Astrocyte (in vitro differentiated cells and primary cell): ENCODE data around the gene SARDH.

Experiments
- EZH2 ChIP-seq: IDR thresholded peaks from 2 replicates; pipeline ENCODE4 v1.6.1; 2012; ENCODE audit warnings: mild to moderate bottlenecking, low read length, inconsistent platforms; ENCODE audit not compliant: insufficient read depth
- TF ChIP-seq, protein P1 (sequence below): IDR thresholded peaks from 2 replicates; pipeline ENCODE4 v1.5.1; 2011; ENCODE audit warnings: low read depth, mild to moderate bottlenecking, inconsistent platforms, low read length, moderate library complexity; ENCODE audit not compliant: insufficient read depth

DNA sequence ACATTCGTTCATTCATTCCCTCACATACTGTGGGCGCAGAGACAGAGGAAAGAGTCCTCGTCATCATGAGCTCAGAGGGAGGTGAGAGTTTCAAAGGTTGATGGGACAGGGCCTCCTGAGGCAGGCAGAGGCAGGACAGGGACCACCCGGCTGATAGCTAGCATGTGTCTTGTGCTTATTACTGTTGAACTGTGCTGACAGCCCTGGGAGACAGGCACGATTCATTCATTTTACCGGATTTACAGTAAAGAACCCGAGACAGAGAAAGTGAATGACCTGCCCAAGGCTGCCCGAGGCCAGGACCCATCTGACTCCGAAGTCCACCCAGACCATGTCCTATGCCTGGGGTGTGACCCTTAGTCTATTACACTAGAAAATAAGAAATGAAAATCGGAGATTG, 124.1 kb downstream of the SARDH start:
- TF ChIP-seq, protein P1, sequence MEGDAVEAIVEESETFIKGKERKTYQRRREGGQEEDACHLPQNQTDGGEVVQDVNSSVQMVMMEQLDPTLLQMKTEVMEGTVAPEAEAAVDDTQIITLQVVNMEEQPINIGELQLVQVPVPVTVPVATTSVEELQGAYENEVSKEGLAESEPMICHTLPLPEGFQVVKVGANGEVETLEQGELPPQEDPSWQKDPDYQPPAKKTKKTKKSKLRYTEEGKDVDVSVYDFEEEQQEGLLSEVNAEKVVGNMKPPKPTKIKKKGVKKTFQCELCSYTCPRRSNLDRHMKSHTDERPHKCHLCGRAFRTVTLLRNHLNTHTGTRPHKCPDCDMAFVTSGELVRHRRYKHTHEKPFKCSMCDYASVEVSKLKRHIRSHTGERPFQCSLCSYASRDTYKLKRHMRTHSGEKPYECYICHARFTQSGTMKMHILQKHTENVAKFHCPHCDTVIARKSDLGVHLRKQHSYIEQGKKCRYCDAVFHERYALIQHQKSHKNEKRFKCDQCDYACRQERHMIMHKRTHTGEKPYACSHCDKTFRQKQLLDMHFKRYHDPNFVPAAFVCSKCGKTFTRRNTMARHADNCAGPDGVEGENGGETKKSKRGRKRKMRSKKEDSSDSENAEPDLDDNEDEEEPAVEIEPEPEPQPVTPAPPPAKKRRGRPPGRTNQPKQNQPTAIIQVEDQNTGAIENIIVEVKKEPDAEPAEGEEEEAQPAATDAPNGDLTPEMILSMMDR: no peak
- TF ChIP-seq EZH2: no peak
